Activated naive CD4-positive, alpha-beta T cell treated with anti-CD3 and anti-CD28 coated beads, Interleukin-2, amount 50 U/mL, for 24 hours (primary cell): ENCODE results near the gene RUNX1.

ENCODE experiments used
- H3K27ac Mint-ChIP-seq: one replicate; pipeline ENCODE4 v1.8.0; 2021; ENCODE audit warnings: mild to moderate bottlenecking, mixed read lengths
- H3K27me3 Mint-ChIP-seq: one replicate; pipeline ENCODE4 v1.8.0; 2021; ENCODE audit warnings: mixed read lengths
- H3K36me3 Mint-ChIP-seq: one replicate; pipeline ENCODE4 v1.8.0; 2021; ENCODE audit warnings: mixed read lengths
- H3K4me1 Mint-ChIP-seq: one replicate; pipeline ENCODE4 v1.8.0; 2021; ENCODE audit warnings: mixed read lengths
- H3K4me3 Mint-ChIP-seq: one replicate; pipeline ENCODE4 v1.8.0; 2021; ENCODE audit warnings: mild to moderate bottlenecking, mixed read lengths
- H3K9me3 Mint-ChIP-seq: one replicate; pipeline ENCODE4 v1.8.0; 2021; ENCODE audit warnings: mixed read lengths

The RUNX1 gene

GRCh38 chr21:35046880-35047229 is 2.2 kb downstream of the RUNX1 start:
- Mint-ChIP-seq H3K36me3 (peaks cover 18% of the 10 kb centered on the region), H3K4me3 (peak overlapping the region; percentile 97), H3K4me1 (peaks cover 90% of the 10 kb centered on the region), H3K27ac (peak overlapping the region; percentile 100), H3K9me3 (no peaks in the 10 kb centered on the region), H3K27me3 (no peaks in the 10 kb centered on the region)

GRCh38 chr21:35046263-35046624 is 2.9 kb downstream of the RUNX1 start:
- Mint-ChIP-seq H3K27me3 (no peaks in the 10 kb centered on the region), H3K4me3 (peak overlapping the region; percentile 97), H3K9me3 (no peaks in the 10 kb centered on the region), H3K27ac (peak overlapping the region; percentile 100), H3K4me1 (peaks cover 90% of the 10 kb centered on the region), H3K36me3 (peaks cover 18% of the 10 kb centered on the region)

GRCh38 chr21:35045542-35046262 is 3.4 kb downstream of the RUNX1 start:
- Mint-ChIP-seq H3K4me3 (peak overlapping the region; percentile 97), H3K9me3 (no peaks in the 10 kb centered on the region), H3K4me1 (peaks cover 90% of the 10 kb centered on the region), H3K27me3 (no peaks in the 10 kb centered on the region), H3K27ac (peak overlapping the region; percentile 100), H3K36me3 (peaks cover 18% of the 10 kb centered on the region)

GRCh38 chr21:35044770-35045541 is 4.1 kb downstream of the RUNX1 start:
- Mint-ChIP-seq H3K27me3 (no peaks in the 10 kb centered on the region), H3K27ac (peak overlapping the region; percentile 100), H3K4me1 (peaks cover 90% of the 10 kb centered on the region), H3K36me3 (peaks cover 18% of the 10 kb centered on the region), H3K4me3 (peak overlapping the region; percentile 97), H3K9me3 (no peaks in the 10 kb centered on the region)

GRCh38 chr21:35044128-35044527 is 5.0 kb downstream of the RUNX1 start:
- no peaks in the 10 kb centered on the region for H3K9me3 Mint-ChIP-seq
- peaks cover 90% of the 10 kb centered on the region for H3K4me1 Mint-ChIP-seq
- peak overlapping the region; percentile 97 for H3K4me3 Mint-ChIP-seq
- peak overlapping the region; percentile 100 for H3K27ac Mint-ChIP-seq
- H3K27me3 Mint-ChIP-seq = no peaks in the 10 kb centered on the region
- H3K36me3 Mint-ChIP-seq = peaks cover 18% of the 10 kb centered on the region

- H3K27ac Mint-ChIP-seq = peak overlapping the region; percentile 95
- H3K4me1 Mint-ChIP-seq = peaks cover 93% of the 10 kb centered on the region
- H3K36me3 Mint-ChIP-seq = peaks cover 18% of the 10 kb centered on the region
- no peaks in the 10 kb centered on the region for H3K27me3 Mint-ChIP-seq
- no peaks in the 10 kb centered on the region for H3K9me3 Mint-ChIP-seq
- peak overlapping the region; percentile 97 for H3K4me3 Mint-ChIP-seq
These were observed 5.6 kb downstream of the RUNX1 start for GRCh38 chr21:35043549-35043948.

- H3K4me3 Mint-ChIP-seq = peak overlapping the region; percentile 97
- H3K27ac Mint-ChIP-seq = peak overlapping the region; percentile 95
- H3K27me3 Mint-ChIP-seq = no peaks in the 10 kb centered on the region
- H3K4me1 Mint-ChIP-seq = peaks cover 97% of the 10 kb centered on the region
- no peaks in the 10 kb centered on the region for H3K9me3 Mint-ChIP-seq
- peaks cover 18% of the 10 kb centered on the region for H3K36me3 Mint-ChIP-seq
These were observed 6.3 kb downstream of the RUNX1 start for GRCh38 chr21:35042836-35043235.

- H3K27ac Mint-ChIP-seq = peak overlapping the region; percentile 89
- H3K9me3 Mint-ChIP-seq = no peaks in the 10 kb centered on the region
- peaks cover 99% of the 10 kb centered on the region for H3K4me1 Mint-ChIP-seq
- peaks cover 18% of the 10 kb centered on the region for H3K36me3 Mint-ChIP-seq
- peak overlapping the region; percentile 97 for H3K4me3 Mint-ChIP-seq
- H3K27me3 Mint-ChIP-seq = no peaks in the 10 kb centered on the region
These were observed 7.2 kb downstream of the RUNX1 start for GRCh38 chr21:35041881-35042280.

- H3K4me1 Mint-ChIP-seq = peaks cover 99% of the 10 kb centered on the region
- H3K36me3 Mint-ChIP-seq = peaks cover 18% of the 10 kb centered on the region
- H3K27me3 Mint-ChIP-seq = no peaks in the 10 kb centered on the region
- peak overlapping the region; percentile 71 for H3K4me3 Mint-ChIP-seq
- no peaks in the 10 kb centered on the region for H3K9me3 Mint-ChIP-seq
- H3K27ac Mint-ChIP-seq = peak overlapping the region; percentile 89
These were observed 8.0 kb downstream of the RUNX1 start for GRCh38 chr21:35041122-35041521.

GRCh38 chr21:35039595-35040289 is 9.4 kb downstream of the RUNX1 start:
- peaks cover 99% of the 10 kb centered on the region for H3K4me1 Mint-ChIP-seq
- H3K9me3 Mint-ChIP-seq = no peaks in the 10 kb centered on the region
- no peaks in the 10 kb centered on the region for H3K27me3 Mint-ChIP-seq
- H3K4me3 Mint-ChIP-seq = peak overlapping the region; percentile 8
- H3K36me3 Mint-ChIP-seq = peaks cover 14% of the 10 kb centered on the region
- H3K27ac Mint-ChIP-seq = peak overlapping the region; percentile 59

- H3K36me3 Mint-ChIP-seq = peaks cover 16% of the 10 kb centered on the region
- no peaks in the 10 kb centered on the region for H3K27me3 Mint-ChIP-seq
- no peaks in the 10 kb centered on the region for H3K9me3 Mint-ChIP-seq
- peak overlapping the region; percentile 36 for H3K4me3 Mint-ChIP-seq
- H3K27ac Mint-ChIP-seq = peak overlapping the region; percentile 90
- peaks cover 99% of the 10 kb centered on the region for H3K4me1 Mint-ChIP-seq
These were observed 10.3 kb downstream of the RUNX1 start for GRCh38 chr21:35038772-35039319.

GRCh38 chr21:35037384-35037765 is 11.7 kb downstream of the RUNX1 start:
- H3K4me1 Mint-ChIP-seq = peaks cover 99% of the 10 kb centered on the region
- peak overlapping the region; percentile 59 for H3K4me3 Mint-ChIP-seq
- H3K27me3 Mint-ChIP-seq = no peaks in the 10 kb centered on the region
- H3K36me3 Mint-ChIP-seq = peaks cover 16% of the 10 kb centered on the region
- peak overlapping the region; percentile 83 for H3K27ac Mint-ChIP-seq
- peaks cover 5% of the 10 kb centered on the region for H3K9me3 Mint-ChIP-seq

GRCh38 chr21:35036465-35037383 is 12.4 kb downstream of the RUNX1 start:
- peak overlapping the region; percentile 86 for H3K27ac Mint-ChIP-seq
- H3K36me3 Mint-ChIP-seq = peaks cover 19% of the 10 kb centered on the region
- no peaks in the 10 kb centered on the region for H3K27me3 Mint-ChIP-seq
- H3K4me3 Mint-ChIP-seq = peak overlapping the region; percentile 59
- H3K9me3 Mint-ChIP-seq = peaks cover 5% of the 10 kb centered on the region
- peaks cover 99% of the 10 kb centered on the region for H3K4me1 Mint-ChIP-seq

GRCh38 chr21:35035581-35035980 is 13.5 kb downstream of the RUNX1 start:
- Mint-ChIP-seq H3K9me3 (peaks cover 5% of the 10 kb centered on the region), H3K4me1 (peaks cover 98% of the 10 kb centered on the region), H3K27me3 (no peaks in the 10 kb centered on the region), H3K4me3 (peak overlapping the region; percentile 72), H3K36me3 (peaks cover 22% of the 10 kb centered on the region), H3K27ac (peak overlapping the region; percentile 89)

GRCh38 chr21:35035116-35035515 is 14.0 kb downstream of the RUNX1 start:
- Mint-ChIP-seq H3K9me3 (peaks cover 5% of the 10 kb centered on the region), H3K36me3 (peaks cover 27% of the 10 kb centered on the region), H3K27me3 (no peaks in the 10 kb centered on the region), H3K4me3 (no peak overlapping the region), H3K4me1 (peaks cover 98% of the 10 kb centered on the region), H3K27ac (peak overlapping the region; percentile 72)
